ENCODE results near the gene APOA5. TPM values are rescaled to one million over a fixed set of nuclear protein-coding genes. Genes with fewer than 3 reads are reported as not detected.

The APOA5 gene
- total and polyA plus RNA-seq, 2 of the 8 experiments (the other 6 are each of a cell fraction or from before 2014, with no cell fraction given): 0.08 to 0.15 TPM

GRCh38 chr11:116775975-116776374 is 15.7 kb downstream of the APOA5 start:
- Histone ChIP-seq H3K4me1 (replicated peaks in 1 of 4; ENCODE audit: control insufficient read depth in 3 of 4, insufficient read depth in 4 of 4, low read length in 3 of 4) (peaks cover 0 to 5% (median 3%) of the 10 kb centered on the region in 4 experiments; a peak in 2 of 7 replicates), H3K23ac (ENCODE audit: insufficient read length) (no peak overlapping the region), H3K9ac (replicated peaks in 1 of 4; ENCODE audit: extremely low read depth in 1 of 4, low read depth in 3 of 4, low read length in 3 of 4) (no peak overlapping the region; a peak in 1 of 7 replicates), H3K9me3 (ENCODE audit: insufficient read depth in 2 of 2, low read depth in 1 of 2, low read length in 1 of 2) (no peaks in the 10 kb centered on the region), H3K79me2 (ENCODE audit: control insufficient read depth in 1 of 2, insufficient read depth in 2 of 2, low read length in 2 of 2) (peaks cover 12 to 14% of the 10 kb centered on the region in 2 experiments), H3K36me3 (ENCODE audit: control insufficient read depth in 2 of 4, insufficient read depth in 4 of 4, low read length in 3 of 4) (peaks cover 18 to 41% (median 28%) of the 10 kb centered on the region in 4 experiments), H3K79me1 (ENCODE audit: low read depth, low read length) (no peaks in the 10 kb centered on the region), H4K20me1 (replicated peaks in 1 of 2; ENCODE audit: control insufficient read depth in 1 of 2, insufficient read depth in 2 of 2, low read length in 2 of 2) (peaks cover 2% of the 10 kb centered on the region in 2 experiments), H3K27me3 (replicated peaks in 1 of 4; ENCODE audit: control insufficient read depth in 3 of 4, extremely low read depth in 1 of 4, insufficient read depth in 3 of 4, low read length in 3 of 4) (no peaks in the 10 kb centered on the region), H4K8ac (ENCODE audit: extremely low read depth, insufficient read depth, low read length) (no peak overlapping the region), H2BK15ac (ENCODE audit: low read length) (no peak overlapping the region), H2BK120ac (replicated peaks; ENCODE audit: low read depth, low read length) (no peak overlapping the region), H2BK5ac (ENCODE audit: low read depth, low read length) (no peak overlapping the region), H3K23me2 (ENCODE audit: low read depth, low read length) (peaks cover 8% of the 10 kb centered on the region), H4K91ac (replicated peaks; ENCODE audit: insufficient read length, low read length) (no peak overlapping the region), H3K27ac (ENCODE audit: low read depth, low read length) (no peak overlapping the region), H3K14ac (ENCODE audit: insufficient read length) (no peak overlapping the region), H2BK12ac (ENCODE audit: low read depth, low read length) (no peak overlapping the region), H2AK5ac (ENCODE audit: low read depth, low read length) (no peak overlapping the region), H3K4me2 (ENCODE audit: insufficient read depth in 1 of 2, low read depth in 2 of 2, low read length in 2 of 2) (no peak overlapping the region), H3K4me3 (ENCODE audit: extremely low read depth in 1 of 4, insufficient read depth in 2 of 4, low read depth in 3 of 4, low read length in 4 of 4) (no peak overlapping the region), H3K18ac (ENCODE audit: extremely low read depth, low read length) (no peak overlapping the region), H4K5ac (ENCODE audit: insufficient read length, low read depth, low read length) (no peak overlapping the region), H2AFZ (ENCODE audit: low read length) (no peak overlapping the region), H2BK20ac (ENCODE audit: low read length) (no peak overlapping the region), H3K56ac (replicated peaks; ENCODE audit: insufficient read length, low read depth, low read length) (no peak overlapping the region), H3K4ac (replicated peaks; ENCODE audit: insufficient read length, low read depth, low read length) (no peak overlapping the region)
- ChIA-PET POLR2A (ENCODE audit: partially characterized antibody) (interaction anchor here (0.8 to 3.3 kb wide), 3 partner anchors 8 to 33 kb away, joined by 4 to 13 read pairs (median 5); no protein-coding TSS in a partner anchor), CTCF (ENCODE audit: partially characterized antibody) (interaction anchor here (0.7 kb wide), 1 partner anchor 11 kb away, joined by 3 read pairs; no protein-coding TSS in a partner anchor)
- FAIRE-seq (no peak), DNase-seq (ENCODE audit: low read depth in 1 of 2, low spot score in 2 of 2) (no peak)
- TF ChIP-seq POLR2A (IDR thresholded peaks at IDR 0.05; ENCODE audit: control extremely low read depth in 1 of 2, low read depth in 2 of 2, low read length in 2 of 2) (no peak), SP4 (IDR thresholded peaks at IDR 0.05; ENCODE audit: low read length) (no peak), SIRT6 (IDR thresholded peaks at IDR 0.05; ENCODE audit: low read length) (no peak), MAX (IDR thresholded peaks at IDR 0.05) (no peak), RBBP5 (IDR thresholded peaks at IDR 0.05; ENCODE audit: borderline replicate concordance, low read depth, low read length) (no peak), CEBPB (IDR thresholded peaks at IDR 0.05; ENCODE audit: low read depth, low read length) (no peak), KDM1A (IDR thresholded peaks at IDR 0.05; ENCODE audit: borderline replicate concordance, low read length) (no peak)
- 92% methylated on average over 5 of the region's 5 CpGs; no CpG with 5 or more reads in 1 of the 2 experiments for WGBS, 2 experiments (ENCODE audit: extremely low coverage in 1 of 2, insufficient coverage in 1 of 2, insufficient read length in 1 of 2, insufficient replicate concordance in 2 of 2, low coverage in 1 of 2, low lambda C conversion rate in 2 of 2, missing lambda C conversion rate in 1 of 2)

All from H1 (cell line).